DMS53 (cell line): ENCODE measurements around the gene PTPRN2.

Source experiments
- DNase-seq: peaks from one replicate; lab custom pipeline; 2025; lab: John Stamatoyannopoulos, UW

The PTPRN2 gene

DNA sequence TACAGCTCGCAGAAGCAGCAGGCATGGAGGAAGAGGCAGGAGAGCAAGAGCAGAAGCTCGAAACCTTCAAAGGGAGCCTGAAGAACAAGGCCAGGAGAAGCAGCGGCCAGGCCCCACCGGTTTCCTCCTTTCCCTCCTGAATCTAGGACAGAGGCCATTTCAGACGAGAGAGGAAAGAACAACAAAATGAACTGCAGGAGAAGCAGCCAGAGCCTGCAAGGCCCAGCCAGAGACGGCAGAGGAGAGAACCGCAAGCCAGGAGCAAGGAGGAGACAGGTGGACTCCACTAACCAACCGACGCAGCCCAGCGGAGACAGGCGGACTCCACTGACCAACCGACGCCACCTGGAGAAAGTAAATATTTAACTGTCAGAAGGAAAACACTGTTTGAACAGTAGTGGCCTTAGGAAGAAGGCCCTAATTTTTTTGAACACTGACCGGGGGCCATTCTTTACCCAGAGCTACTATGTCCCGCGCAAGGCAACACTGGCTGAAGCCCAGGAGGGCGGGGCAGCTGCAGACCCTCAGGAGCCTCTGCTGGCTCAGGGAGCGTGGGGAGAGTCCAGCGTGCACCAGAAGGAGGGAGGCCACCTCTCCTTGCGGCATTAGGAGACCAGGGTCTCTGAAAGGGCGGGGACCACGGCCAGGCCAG is 559.2 kb downstream of the PTPRN2 start:
- DNase-seq = peak; percentile 94

DNA sequence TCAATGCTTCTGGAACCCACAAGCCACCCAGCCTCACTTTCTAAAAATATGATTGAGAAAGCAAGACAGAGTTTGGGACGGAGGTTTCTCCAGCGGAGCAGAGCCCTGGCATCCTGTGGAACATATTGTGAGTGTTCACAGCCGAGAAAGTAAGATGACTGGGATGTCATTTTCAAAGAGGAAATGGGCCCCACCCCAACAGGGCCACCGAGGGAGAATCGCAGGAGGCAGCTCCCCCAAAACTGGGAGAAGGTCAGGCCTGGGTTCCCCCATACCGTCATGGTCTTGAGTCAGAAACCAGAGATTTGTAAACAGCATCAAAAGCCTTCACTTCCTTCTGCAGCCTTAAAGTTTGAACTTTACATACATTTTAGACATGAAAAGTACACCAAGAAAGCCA is 560.0 kb downstream of the PTPRN2 start:
- no peak for DNase-seq

DNA sequence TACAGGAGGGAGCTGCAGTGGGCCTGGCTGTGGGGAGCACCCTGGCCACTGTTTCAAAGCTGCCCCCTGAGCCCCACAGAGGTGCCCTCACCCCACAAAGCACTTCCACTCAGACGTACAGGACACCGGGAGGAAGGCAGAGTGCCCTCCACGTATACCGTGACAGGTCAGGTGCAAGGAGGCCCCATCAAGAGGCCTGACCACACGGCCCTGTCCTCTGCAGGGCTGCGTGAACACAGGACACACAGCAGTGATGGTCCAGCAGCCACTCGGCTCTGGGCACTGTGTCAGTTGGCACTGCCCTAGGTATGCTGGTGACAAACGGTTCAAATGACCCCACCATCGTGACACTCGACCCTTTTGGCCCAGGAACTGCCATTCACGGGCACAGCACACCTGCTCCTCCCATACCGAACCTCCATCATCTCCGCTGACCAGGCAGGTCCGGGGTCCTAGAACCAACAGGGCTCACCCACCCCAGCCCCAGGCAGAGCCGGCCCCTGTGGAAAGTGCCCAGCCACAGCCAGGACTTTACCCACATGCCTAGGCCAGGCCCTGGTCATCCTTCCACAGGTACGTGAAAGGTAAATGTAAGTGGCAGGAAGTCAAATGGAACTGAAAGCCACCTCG is 560.9 kb downstream of the PTPRN2 start:
- DNase-seq = no peak

DNA sequence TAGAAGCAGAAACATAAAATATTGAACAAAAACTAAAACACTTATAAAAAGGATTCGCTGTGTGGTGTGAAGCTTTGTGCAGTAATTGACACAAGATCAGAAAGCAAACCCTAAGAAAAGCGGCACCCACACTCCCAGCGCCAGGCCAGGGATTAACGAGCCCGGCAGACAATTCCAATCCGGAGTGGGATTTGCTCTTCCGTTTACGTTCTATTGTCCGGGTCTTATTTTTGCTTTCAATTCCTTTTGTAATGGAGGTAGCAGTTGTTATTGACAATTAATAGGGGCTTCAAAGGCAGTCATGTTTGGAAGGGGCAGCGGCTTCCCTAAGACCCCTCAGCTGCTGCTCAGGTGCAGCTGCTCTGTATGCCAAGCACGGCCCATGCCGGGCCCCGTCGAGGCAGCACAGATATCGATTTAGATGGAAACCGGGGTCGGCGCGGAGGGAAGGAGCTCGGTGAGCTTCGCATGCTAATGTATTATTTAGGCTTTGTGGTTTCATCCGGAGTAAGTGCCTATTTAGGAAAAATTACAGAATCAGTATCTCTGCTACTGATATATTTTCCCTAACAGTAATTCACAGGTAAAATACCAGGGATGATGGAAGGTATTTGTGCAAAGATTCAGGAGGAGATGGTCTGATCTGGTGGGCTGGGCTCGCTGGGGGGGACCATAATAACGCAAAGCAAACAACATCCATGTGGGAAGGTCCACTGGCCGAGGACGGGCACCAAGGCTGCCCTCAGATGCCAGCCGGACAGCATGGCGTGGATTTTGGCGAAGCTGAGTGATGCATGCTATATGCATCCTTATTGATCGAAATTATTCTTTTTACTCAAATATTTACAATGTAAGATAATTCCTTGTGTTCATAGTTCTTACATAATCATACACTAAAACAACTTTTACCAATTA is 561.7 kb downstream of the PTPRN2 start:
- no peak for DNase-seq

DNA sequence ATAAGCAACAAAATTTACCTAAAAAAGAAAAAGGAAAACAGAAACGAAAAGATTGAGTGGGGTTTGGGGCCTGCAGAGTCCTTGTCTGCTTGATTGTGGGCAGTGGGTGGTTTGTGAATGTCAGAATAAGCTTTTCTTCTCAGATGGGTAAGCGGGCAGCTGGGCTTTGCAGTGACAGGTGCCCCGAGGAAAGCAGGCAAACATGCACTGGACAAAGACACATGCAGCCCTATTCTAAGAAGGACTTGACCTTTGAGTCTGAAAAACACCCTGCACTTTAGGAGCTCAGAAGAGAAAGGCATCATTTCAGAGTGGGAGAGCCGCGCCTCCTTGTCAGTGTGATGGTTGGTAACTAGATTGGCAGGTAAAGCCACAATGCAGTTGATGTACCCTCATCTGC is 562.7 kb downstream of the PTPRN2 start:
- peak; percentile 56 for DNase-seq

DNA sequence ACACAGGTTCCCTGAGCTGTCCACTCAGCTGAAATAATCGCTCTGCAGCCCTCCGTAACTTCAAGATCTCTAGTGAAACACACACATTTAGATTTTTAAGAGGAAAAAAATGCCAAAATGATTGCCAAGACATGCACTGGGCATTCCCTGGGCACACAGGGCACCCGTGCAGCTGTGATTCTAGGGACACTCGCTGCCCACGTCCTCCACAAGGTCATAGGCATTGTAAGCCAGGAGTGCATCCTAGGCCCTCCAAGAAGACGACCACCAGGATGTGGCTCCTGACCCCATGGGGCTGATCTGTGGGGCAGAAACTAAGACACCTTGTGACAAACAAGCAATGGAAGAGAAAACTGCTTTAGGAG is 563.3 kb downstream of the PTPRN2 start:
- DNase-seq = no peak

DNA sequence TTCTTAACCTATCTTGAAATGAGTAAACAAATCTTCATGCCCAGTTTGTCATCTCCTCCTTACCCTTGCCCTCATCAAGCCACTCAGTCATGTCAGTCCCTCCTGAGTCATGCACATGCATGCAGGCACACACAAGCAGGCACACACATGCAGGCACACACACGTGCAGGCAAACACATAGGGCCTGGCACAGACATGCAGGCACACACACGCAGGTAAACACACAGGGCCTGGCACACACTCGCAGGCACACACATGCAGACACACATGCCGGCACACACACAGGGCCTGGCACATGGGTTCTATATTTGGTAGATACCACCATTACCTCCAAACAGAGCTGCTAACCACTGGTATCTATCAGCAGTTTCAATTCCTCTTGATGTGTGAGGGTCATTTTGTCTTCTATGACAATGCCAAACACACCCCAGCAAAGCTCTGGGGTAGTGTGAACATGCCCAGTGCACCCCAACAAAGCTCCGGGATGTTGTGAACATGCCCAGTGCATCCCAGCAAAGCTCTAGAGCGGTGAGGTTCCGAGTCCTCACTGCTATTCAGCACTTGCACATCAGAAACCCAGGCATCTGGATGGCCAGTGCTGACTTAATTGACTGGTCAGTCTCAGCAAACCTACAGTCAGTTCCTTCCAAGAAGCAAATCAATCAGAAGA is 563.8 kb downstream of the PTPRN2 start:
- no peak for DNase-seq

DNA sequence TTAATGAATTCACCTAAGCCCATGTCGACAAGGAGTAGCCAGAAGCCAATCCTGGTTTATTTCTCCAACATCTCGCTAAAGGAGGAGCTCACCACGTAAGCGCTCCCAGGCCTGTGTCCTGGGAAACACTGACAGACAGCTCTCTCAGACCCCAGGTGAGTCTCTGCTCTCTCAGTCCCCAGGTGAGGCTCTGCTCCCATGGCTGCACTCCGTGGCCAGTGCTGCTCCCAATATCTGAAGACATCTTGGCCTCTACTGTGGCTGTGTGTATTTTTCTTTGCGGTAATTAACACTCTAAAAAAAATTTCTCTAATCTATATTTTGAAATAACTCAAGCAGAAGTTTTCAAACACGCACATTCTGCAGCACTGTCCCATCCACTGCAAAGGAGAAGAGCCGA is 564.5 kb downstream of the PTPRN2 start:
- no peak for DNase-seq

DNA sequence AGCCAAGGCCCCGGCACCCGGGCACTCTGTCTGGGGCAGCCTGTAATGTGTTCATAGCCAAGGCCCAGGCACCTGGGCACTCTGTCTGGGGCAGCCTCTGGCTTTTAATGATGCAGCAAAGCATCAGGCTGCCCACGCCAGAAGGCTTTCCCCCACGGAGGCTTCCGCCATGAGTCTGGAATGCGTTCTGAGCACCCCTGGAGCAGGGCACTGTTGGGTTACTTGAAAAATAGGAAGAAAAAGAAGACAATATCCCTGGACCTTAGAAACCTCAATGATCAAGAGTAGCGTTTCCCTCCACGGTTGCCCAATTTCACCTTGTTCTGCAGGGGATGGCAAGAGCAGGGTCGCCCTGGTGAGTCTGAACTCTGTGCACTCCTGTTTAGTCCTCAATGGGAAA is 565.0 kb downstream of the PTPRN2 start:
- DNase-seq = no peak

DNA sequence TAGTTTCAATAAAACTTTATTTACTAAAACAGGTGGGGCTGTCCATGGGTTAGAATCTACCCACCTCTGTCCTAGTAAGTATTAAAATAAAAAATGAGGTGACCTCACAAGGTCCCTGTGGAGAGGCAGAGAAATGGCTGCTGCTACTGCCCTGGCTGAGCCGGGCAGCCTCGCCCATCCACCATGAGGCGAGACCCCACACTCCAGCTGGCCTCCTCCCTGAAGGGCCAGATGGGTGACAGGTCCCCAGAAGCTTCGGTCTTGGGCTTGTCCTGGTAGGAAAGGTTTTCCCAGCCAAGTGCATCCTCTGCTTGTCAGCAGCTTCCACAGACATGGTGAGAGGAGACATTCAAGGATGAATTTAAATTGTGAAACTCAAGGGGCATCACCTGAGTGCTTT is 565.8 kb downstream of the PTPRN2 start:
- no peak for DNase-seq

DNA sequence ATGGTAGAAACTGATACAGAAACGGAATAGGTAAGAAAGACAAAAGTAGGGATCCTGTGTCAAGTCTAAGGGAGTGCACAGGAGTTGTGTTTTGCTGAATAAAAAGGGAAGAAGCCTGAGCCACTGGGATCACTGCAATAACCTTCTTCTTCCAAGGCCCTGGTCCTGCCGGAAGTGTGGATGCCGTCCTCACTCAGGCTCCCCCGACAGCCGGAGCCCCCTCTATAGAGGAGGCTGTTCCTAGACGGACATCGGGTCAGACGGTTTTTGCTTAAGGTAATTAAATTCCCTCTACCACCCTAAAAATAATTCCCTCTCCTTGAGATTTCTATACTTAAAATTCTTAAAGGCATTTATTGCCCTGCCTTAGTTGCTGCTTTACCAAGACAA is 566.9 kb downstream of the PTPRN2 start:
- DNase-seq = no peak

DNA sequence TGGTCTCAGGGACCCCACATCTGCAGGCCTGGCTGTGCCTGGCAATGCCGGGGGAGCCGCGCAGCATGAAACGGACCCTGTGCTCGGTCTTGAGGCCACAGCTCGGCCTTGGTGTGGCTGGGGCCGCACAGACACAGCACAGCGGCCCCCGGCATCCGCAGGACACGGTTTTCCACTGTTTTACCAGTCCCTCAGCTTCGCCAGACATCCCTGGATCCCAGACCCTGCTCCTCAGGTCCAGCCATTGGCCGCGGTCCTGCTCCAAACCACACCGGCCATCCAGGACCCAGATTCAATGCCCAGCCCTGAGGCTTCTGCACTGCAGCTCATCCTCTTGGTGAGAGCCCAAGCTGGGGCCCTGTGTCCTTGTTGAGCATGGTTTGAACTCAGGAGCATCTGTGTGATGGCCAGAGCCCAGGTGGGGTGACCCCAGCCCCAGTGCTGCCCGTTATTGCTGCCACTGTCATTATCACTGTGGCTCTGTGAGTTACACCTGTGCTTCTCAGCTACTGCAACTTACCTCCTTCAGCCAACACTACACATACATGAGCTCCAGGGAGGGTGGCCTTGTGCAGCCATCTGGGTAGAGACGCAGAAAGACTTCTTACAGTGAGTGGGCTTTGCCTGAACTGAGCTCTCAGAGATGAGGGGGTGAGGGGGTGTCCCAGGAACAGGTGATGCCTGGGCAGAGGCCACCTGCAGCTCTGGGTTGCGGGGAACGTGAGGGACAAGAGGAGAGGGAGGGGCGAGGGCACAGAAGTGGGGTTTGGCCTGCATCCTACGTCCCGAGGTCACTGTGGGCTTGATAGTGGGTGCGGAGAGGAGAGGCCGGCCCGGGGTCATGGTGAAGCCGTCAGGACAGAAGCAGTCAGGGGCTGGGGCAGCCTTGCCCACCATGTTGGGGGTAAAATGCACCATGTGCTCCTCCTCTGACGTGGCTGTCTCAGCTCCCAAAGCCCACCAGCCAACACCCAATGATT is 567.6 kb downstream of the PTPRN2 start:
- DNase-seq = no peak

DNA sequence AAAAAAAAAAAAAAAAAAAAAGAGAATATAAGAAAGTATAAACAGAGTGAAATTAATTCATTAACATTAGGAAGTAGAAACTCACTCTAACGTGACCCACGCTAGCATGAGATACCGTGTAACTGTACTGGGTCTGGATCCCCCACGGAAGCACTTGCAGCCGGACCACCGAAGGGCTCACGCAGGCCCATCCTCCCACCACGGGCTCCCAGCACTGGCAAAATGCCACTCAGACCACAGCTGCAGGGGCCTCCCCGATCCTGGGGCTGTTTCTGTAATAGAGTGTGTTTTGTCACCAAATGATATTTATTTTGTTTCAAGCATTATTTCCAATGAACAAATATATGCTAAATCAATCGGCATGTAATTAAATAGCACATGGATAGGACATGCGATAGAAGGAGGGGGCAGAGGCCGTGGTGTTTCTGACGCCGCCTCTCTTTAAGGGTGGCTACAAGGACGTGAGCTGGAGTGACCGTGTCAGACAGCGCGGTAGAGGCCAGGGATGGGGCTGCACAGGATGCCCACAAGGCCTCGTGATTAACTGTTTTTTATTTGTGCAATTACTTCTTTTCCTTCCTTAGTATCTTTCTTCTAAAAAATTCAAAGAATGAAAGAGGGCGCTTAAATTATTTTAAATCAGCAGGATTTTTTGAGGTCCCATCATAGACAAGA is 568.5 kb downstream of the PTPRN2 start:
- no peak for DNase-seq

DNA sequence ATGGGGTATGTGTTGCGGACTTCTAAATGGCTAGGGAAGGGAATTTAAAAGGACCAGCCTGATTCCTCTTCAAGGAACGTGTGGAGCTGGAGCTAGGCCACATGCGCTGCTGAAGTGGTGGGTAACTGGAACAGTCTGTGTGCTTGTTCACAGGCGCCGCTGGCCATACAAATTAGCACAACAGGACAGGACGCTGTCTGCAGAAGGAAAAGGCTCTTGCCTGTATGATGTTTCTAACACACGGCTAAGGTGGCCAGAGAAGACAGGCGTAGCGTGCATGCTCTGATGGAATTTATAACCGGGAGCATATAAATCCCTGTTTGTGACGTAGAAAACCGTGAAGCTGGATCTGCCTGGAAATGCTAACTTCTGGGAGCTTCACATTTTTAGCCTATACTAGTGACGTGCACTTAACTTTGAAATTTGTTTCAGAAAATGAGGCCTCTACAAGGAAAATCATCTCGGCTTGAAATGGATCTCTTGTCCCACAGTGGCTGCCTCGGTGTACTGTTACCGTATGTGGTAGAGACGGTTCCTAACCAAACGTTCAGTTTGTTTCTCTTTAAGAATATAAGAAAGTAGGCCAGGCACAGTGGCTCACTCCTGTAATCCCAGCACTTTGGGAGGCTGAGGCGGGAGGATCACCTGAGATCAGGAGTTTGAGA is 569.4 kb downstream of the PTPRN2 start:
- no peak for DNase-seq

DNA sequence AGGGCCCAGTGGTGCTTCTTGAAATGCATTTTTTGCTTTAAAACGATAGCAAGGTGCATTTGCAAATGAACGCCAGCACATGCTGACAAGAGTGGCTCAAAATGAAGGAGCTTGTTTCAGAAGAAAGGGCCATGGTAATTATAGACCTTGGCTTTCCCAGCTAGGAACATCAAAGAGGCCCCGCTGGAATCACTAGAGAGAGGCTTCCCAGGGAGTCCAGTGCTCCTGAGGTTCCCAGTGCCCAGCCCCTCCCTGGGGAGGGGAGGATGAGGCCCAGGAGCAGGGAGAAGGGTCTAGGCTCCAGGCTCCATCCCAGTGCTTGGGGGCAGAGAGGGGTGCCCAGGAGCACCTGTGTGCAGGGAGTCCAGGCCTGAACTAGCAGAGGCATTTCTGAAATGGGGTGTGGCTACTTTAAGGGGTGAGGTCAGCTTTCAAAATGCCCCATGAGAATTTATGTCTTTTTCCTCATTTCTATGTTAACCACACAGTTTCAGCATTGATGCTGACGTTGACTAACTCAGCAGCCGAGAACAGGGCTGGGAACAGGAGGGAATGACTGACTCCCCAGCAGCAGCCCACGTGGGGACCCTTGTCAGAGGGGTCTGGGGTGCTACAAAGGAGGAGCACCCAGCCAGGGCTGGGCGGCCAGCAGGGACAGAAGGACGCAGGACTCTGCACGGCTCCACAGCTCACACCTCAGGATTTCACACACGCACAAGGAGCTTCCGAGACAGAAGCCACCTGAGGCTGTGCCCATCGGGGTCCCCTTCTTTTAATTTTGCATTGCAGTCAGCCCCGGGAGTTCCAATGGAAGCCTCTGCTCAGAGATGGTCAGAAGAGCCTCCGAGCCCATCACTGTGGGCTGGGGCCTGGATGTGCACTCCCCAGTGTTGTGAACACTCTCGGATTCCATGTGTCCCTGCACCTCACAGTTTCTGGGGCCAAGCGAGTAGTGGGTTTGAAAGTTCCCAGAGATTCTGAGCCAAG is 570.2 kb downstream of the PTPRN2 start:
- DNase-seq = no peak

DNA sequence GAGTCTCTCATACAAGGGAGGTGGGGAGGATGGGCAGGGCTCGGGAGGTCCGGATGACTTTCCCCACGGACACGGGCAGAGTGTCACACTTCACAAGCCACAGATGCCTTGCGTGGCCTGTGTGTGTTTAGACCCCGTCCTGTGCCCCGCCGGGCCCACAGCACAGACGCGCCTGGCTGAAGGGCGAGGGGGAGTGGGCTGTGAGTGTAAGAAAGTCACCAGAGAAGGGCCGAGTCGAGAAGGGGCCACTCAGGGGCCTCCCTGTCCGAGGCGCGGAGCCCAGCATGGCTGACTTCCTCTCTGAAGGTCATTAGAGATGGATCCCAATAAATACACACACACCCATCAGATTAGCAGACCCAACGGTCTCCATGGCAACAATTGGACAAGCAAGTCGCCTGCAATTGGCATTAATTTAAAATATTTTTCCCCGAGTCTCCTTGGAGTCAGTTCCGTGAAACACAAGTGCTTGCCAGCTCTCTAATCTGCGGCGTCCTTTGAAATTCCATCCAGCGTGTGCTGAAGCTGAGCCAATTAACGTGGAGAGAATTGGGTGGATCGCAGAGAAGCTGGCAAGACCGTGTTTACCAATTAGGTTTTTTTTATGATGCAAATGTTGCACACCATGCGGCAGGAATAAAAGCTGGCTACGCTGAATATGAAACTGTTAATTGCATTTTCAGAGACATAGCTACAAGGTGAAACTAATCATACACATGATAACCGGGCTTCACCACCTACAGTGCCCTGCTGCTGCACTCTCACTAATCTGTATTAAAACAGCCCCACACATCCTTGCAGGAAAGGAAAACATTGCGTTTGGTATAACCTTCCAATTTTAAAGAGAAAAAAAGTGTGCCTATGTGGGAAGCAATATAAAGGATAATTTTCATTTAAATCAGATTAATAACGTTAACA is 571.2 kb downstream of the PTPRN2 start:
- DNase-seq = peak; percentile 60

DNA sequence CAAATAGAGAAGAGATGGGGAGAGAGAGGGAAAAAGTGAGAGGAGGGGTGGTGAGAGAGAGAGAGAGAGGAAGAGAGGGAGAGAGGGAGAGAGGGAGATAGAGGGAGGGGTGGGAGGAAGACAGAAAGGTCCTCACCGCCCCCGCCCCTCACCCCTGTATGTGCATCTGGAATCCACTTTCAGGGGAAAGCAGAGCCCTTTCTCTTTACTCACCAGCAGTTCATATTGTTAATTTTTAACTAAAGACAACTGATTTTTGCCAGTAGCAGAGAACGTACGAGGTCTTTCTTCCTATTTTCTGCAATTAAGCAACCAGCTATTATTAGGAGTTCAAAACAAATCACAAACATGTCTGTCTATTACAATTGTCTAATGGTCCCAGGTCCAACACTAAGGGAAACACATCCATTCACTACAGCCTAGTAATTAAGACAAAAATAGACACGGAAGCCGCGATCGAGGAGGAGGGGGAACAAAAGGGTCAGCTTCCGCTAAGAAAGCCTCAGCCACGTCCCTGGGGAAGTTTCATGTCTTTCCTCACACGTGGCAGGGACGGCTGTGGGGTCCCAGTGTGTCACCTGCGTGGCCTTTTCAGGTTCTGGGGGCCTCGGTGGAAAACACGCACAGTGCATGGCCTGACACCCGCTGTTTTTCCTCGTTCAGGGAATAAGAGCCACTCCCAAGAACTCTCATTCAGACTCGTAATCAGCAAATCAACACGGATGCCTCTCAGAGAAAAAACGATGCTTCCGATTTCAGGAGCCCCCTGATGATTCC is 572.0 kb downstream of the PTPRN2 start:
- peak; percentile 72 for DNase-seq
